MM.1S (cell line): Measurements from ENCODE around the gene PRKCE.

Experiments used
- DNase-seq: peaks from one replicate; pipeline ENCODE4 v3.0.0-alpha.2; 2015
- H2AFZ ChIP-seq: fragments of 300-600 bp; sonication (generic); 2 replicates; pipeline ENCODE4 v1.6.0; 2016; ENCODE audit warnings: antibody characterized with exemption, low read length
- H3F3A ChIP-seq: fragments of 300-600 bp; sonication (generic); 2 replicates; pipeline ENCODE4 v1.6.1; 2016; ENCODE audit warnings: mild to moderate bottlenecking, antibody characterized with exemption, low read length, moderate library complexity, mixed read lengths; ENCODE audit not compliant: insufficient read depth
- H3K27ac ChIP-seq: fragments of 300-600 bp; sonication (generic); 2 replicates; pipeline ENCODE4 v1.5.1; 2016; ENCODE audit warnings: mild to moderate bottlenecking, low read length
- H3K27me3 ChIP-seq: fragments of 300-600 bp; sonication (generic); replicated peaks from 2 replicates; pipeline ENCODE4 v1.6.0; 2016; ENCODE audit warnings: low read length; ENCODE audit not compliant: insufficient read depth
- H3K36me3 ChIP-seq: fragments of 300-600 bp; sonication (generic); replicated peaks from 2 replicates; pipeline ENCODE4 v1.6.1; 2016; ENCODE audit warnings: mild to moderate bottlenecking, low read length, mixed read lengths; ENCODE audit not compliant: insufficient read depth
- H3K4me1 ChIP-seq: fragments of 300-600 bp; sonication (generic); 2 replicates; pipeline ENCODE4 v1.6.1; 2016; ENCODE audit warnings: low read length, mixed read lengths
- H3K4me2 ChIP-seq: fragments of 300-600 bp; sonication (generic); 2 replicates; pipeline ENCODE4 v1.6.0; 2016; ENCODE audit warnings: low read depth, low read length
- H3K4me3 ChIP-seq: fragments of 300-600 bp; sonication (generic); 2 replicates; pipeline ENCODE4 v1.5.1; 2016; ENCODE audit warnings: low read length, mixed read lengths
- H3K79me2 ChIP-seq: fragments of 300-600 bp; sonication (generic); 2 replicates; pipeline ENCODE4 v1.6.1; 2016; ENCODE audit warnings: mixed run types, low read length, mixed read lengths
- H3K9ac ChIP-seq: fragments of 300-600 bp; sonication (generic); 2 replicates; pipeline ENCODE4 v1.6.1; 2016; ENCODE audit warnings: low read length, mixed read lengths
- H3K9me2 ChIP-seq: fragments of 300-600 bp; sonication (generic); replicated peaks from 2 replicates; pipeline ENCODE4 v1.6.1; 2016; ENCODE audit warnings: mild to moderate bottlenecking, low read length, mixed read lengths; ENCODE audit not compliant: insufficient read depth
- H3K9me3 ChIP-seq: fragments of 300-600 bp; sonication (generic); replicated peaks from 2 replicates; pipeline ENCODE4 v1.6.1; 2016; ENCODE audit warnings: mild to moderate bottlenecking, low read length, mixed read lengths; ENCODE audit not compliant: insufficient read depth
- H4K20me1 ChIP-seq: fragments of 300-600 bp; sonication (generic); 2 replicates; pipeline ENCODE4 v1.6.1; 2016; ENCODE audit warnings: mild to moderate bottlenecking, low read length, moderate library complexity, mixed read lengths; ENCODE audit not compliant: insufficient read depth
- CTCF ChIP-seq: fragments of 300-600 bp; sonication (generic); IDR thresholded peaks from 2 replicates; pipeline ENCODE4 v1.5.1; 2016; ENCODE audit warnings: antibody characterized with exemption, low read length, mixed read lengths
- EZH2 ChIP-seq: fragments of 300-600 bp; sonication (generic); optimal IDR thresholded peaks from 2 replicates; pipeline ENCODE3; 2017; ENCODE audit warnings: low read depth, mild to moderate bottlenecking, antibody characterized with exemption, low read length, mixed read lengths
- EZH2phosphoT487 ChIP-seq: fragments of 300-600 bp; sonication (generic); IDR thresholded peaks from 2 replicates; pipeline ENCODE4 v1.6.1; 2018; ENCODE audit warnings: antibody characterized with exemption, low read length

The PRKCE gene

GRCh38 chr2:45869165-45869501, 217.7 kb downstream of the PRKCE start:
- no peaks in the 10 kb centered on the region for H3K4me1 ChIP-seq
- H3K36me3 ChIP-seq, result no peaks in the 10 kb centered on the region
- H3F3A ChIP-seq, result no peaks in the 10 kb centered on the region
- H3K9me2 ChIP-seq, result no peaks in the 10 kb centered on the region
- no peak overlapping the region for H3K9ac ChIP-seq
- no peaks in the 10 kb centered on the region for H3K79me2 ChIP-seq
- H2AFZ ChIP-seq, result no peak overlapping the region
- no peak overlapping the region for H3K4me2 ChIP-seq
- no peak for TF ChIP-seq CTCF
- H3K4me3 ChIP-seq, result no peak overlapping the region
- no peak overlapping the region for H3K27ac ChIP-seq
- no peak for DNase-seq
- H3K27me3 ChIP-seq, result no peaks in the 10 kb centered on the region
- H4K20me1 ChIP-seq, result no peaks in the 10 kb centered on the region
- no peaks in the 10 kb centered on the region for H3K9me3 ChIP-seq

GRCh38 chr2:45871025-45871424, 219.6 kb downstream of the PRKCE start:
- H3K4me3 ChIP-seq, result no peak overlapping the region
- no peak overlapping the region for H3K4me2 ChIP-seq
- no peaks in the 10 kb centered on the region for H3K27me3 ChIP-seq
- H3K36me3 ChIP-seq, result no peaks in the 10 kb centered on the region
- no peaks in the 10 kb centered on the region for H3K4me1 ChIP-seq
- H3K27ac ChIP-seq, result no peak overlapping the region
- TF ChIP-seq EZH2, result no peak
- TF ChIP-seq EZH2phosphoT487, result no peak
- no peak for TF ChIP-seq CTCF
- H4K20me1 ChIP-seq, result no peaks in the 10 kb centered on the region
- no peaks in the 10 kb centered on the region for H3K9me2 ChIP-seq
- H3F3A ChIP-seq, result no peaks in the 10 kb centered on the region
- DNase-seq, result no peak
- H3K79me2 ChIP-seq, result no peaks in the 10 kb centered on the region
- no peak overlapping the region for H3K9ac ChIP-seq
- no peaks in the 10 kb centered on the region for H3K9me3 ChIP-seq
- no peak overlapping the region for H2AFZ ChIP-seq

GRCh38 chr2:45871541-45871940, 220.1 kb downstream of the PRKCE start:
- Histone ChIP-seq H3K4me1 (no peaks in the 10 kb centered on the region), H3K79me2 (no peaks in the 10 kb centered on the region), H3K27ac (no peak overlapping the region)

More at GRCh38 chr2:45871541-45871940, 220.1 kb downstream of the PRKCE start:
- Histone ChIP-seq H3K9me2 (no peaks in the 10 kb centered on the region), H3K36me3 (no peaks in the 10 kb centered on the region), H2AFZ (no peak overlapping the region), H3K9ac (no peak overlapping the region), H3K4me3 (no peak overlapping the region), H3K9me3 (no peaks in the 10 kb centered on the region), H4K20me1 (no peaks in the 10 kb centered on the region), H3K27me3 (no peaks in the 10 kb centered on the region), H3K4me2 (no peak overlapping the region), H3F3A (no peaks in the 10 kb centered on the region)
- TF ChIP-seq EZH2phosphoT487 (no peak), EZH2 (no peak), CTCF (no peak)
- no peak for DNase-seq
